SW 1271 (cell line): ENCODE measurements around the gene ARL3.

ENCODE experiments used
- DNase-seq, 2 experiments: peaks; one replicate each; lab custom pipeline; 2025; lab: John Stamatoyannopoulos, UW

The ARL3 gene

DNA sequence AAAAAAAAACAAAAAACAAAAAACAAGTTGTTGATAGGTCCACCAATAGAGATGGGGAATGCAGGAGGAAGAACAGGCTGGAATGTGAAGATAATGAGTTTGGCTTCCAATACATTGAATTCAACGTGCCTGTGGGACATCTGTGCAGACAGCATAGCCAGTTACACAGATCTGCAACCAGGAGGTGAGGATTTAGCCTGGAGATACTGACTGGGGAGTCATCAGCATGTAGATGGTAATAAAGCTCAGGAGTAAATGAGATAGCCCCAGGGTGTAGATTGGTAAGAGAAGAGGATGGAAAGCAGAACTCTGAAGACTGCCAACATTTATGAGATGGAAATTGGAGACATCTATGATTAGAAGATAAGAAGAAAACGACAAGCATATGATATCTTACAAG lies 74.7 kb downstream of the ARL3 start:
- DNase-seq, result no peak

DNA sequence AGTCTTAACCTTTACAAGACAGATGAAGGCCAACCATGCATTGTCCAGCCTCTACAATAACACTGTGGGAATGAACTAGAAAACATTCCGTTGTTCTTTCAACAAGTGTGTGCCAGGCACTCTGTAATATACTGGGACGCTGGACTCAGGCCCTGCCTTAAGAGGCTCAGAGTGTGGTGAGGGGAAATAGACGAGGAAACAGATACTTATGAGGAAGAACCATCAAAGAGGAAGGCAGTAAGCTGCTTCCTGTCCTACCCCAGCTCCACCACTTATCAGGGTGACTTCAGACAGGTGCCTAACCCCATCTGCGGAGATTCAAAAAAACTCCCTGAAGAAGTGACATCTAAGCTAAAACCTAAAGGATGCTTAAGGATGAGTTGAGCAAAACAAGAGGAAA lies 78.8 kb downstream of the ARL3 start:
- DNase-seq, result no peak

DNA sequence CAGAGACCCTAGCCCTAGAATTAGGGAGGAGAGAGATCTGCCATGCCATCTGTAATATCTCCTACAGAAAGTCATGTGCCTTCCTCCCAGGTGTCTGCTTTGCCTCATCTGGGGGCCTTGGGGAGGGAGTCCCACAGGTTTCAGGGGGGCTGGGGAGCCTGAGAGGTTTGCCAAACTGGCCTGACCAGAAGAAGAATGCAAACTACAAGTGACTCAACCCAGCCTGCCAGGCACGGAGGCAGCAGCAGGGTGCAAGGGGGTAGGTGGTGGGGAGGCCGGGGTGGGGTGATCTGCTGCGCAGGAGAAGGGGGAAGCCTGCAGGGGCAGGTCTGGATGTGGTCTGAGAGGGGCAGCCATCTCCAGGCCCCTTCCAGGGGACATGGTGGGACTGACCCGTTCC lies 79.5 kb downstream of the ARL3 start:
- DNase-seq, result no peak

- DNase-seq, result no peak
Observed at GRCh38 chr10:102633848-102634247, 80.3 kb downstream of the ARL3 start.

DNA sequence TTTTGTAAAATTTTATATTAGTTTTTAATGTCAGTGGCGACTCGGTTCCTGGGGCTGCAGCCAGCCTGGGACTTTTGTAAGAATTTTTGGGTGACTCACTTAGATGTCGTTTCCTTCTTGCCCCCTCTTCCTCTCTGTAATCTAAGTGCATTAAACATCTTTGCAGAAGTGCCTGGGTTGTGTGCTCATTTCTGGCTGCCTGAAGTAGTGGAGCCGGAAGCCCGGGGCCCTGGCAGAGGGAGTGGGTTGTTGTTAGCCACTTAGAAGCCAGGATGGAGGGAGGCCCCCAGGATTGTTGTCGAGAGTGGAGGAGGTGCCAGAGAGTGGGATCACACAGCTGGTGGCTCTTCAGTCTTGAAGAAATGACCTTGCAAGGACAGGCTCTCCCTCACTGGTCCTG lies 80.9 kb downstream of the ARL3 start:
- DNase-seq, result no peak

DNA sequence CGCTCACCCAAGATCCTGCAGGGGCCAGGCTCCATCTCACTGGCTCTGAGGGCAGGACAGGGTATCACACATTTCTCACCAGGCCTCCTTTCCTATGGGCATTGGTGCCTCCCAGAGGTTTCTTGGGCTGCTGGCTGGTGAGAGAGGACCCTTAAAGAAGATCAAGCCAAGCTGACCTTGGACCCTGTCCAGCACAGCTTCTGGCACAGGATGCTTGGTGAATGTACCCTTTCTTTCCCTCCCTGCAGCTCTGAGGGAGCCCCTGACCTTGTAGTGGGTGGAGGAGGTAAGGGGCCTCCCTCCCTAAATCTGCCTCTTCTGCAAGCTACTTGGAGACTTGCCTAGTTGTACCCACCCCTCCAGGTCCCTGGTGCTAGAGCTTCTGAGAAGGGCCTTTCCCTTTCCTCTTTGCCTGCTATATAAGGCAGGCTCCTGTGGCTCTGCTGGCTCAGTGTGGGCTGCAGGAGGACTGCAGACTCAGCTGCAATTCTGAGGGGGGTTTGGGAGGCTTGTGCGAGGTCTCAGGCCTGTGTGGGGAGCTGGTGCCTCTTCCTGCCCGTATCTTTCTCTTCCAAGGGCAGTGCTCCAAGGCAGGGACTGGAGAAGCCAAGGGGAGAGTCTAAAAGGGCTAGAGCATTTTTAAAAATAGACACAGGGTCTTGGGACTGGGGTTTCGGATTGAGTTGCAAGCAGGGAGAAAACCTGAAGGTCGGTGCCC lies 81.6 kb downstream of the ARL3 start:
- no peak for DNase-seq

DNA sequence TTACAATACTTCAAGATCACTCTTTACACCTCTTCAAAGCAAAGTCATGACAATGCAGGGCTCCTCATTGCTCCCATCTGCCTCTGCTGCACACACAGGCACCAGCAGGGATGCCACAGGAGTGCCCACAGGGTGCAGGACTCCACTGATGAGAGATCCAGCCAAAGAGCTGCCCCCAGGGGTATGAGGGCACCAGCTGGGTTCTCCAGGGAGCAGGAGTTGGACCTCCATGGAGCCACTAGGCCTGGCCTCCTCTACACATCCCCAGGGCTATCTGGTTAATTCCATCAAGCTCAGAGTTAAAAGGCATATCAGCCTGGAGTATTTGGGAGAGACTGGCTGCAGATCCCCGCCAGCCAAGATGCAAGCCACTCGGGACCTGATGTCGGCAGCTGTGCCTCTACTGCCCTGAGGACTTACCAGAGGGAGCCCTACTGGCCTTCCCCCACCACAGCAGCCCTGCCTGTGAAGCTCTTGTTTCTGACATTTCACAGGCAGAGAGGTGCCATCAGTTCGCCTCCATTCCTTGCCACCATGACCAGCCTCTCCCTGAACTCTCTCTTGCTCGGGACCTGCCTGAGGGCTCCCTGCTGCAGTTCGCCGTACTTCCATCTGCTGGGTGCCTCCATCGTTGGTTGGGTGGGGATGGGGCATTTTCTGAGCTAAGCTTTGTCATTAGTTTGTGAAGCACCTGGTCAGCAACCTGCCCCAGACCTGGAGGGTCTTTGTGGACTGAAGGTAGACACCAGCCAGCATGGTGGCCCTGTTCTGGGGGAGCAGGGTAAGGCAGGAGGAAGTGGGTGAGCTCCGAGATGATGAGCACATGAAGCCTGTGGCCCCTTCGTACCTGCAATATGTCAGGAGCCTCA lies 82.4 kb downstream of the ARL3 start:
- no peak for DNase-seq

- no peak for DNase-seq
Observed at GRCh38 chr10:102630663-102631062, 83.5 kb downstream of the ARL3 start.

DNA sequence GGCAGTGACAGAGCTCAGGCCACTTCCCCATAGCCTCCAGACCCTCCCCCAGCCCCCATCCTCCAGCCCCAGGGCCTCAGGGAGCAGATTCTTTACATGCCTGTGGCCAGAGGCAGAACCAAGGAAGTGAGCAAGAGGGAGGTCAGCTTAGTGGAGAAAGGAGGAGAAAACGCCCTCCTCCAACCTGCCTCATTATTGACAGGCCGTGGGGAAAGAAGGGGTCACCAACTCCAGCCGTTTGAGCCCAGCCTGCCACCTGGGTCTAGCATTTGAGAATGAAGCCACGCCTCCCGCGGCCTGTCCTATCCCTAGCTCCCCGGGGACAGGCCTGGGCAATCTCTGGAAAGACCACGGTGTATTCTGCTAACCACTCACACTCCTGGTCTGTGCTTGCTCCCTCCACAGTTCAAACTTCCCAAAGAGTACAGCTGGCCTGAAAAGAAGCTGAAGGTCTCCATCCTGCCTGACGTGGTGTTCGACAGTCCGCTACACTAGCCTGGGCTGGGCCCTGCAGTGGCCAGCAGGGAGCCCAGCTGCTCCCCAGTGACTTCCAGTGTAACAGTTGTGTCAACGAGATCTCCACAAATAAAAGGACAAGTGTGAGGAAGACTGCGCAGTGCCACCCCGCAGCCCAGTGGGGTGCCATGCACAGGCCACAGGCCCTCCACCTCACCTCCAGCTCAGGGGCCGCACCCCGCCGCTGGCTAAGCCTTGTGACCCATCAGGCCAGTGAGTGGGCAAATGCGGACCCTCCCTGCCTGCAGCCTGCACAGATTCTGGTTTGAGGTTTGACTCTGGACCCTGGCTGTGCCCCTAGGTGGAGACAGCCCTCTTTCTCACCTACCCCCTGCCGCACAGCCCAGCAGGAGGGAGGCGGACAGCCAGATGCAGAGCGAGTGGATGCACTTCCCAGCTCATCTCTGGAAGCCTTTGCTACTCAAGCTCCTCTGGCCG lies 84.3 kb downstream of the ARL3 start:
- DNase-seq, result peak; percentile 63 to 80

DNA sequence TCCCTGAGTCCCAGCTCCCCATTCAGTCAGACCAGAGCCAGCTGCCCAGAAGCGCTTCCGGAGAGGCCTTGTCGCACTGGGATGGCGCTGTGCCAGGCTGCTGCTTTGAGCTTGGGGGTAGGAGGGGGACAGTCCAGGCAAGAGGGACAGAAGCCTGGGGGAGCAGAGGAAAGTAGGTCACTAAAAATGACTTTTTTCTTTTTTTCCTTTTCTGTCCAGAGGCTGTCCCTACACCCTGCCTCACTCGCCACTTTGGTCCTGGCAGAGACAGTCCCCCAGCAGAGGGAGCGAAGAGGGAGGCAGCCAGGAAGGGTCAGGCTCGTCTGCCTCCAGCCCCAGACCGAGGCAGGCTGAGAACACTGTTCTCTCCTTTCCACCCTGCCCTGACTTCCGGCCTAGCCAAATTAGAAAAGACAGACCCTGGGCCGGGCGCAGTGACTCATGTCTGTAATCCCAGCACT lies 85.7 kb downstream of the ARL3 start:
- DNase-seq, result no peak

GRCh38 chr10:102627736-102628293 lies 86.4 kb downstream of the ARL3 start:
- no peak for DNase-seq

DNA sequence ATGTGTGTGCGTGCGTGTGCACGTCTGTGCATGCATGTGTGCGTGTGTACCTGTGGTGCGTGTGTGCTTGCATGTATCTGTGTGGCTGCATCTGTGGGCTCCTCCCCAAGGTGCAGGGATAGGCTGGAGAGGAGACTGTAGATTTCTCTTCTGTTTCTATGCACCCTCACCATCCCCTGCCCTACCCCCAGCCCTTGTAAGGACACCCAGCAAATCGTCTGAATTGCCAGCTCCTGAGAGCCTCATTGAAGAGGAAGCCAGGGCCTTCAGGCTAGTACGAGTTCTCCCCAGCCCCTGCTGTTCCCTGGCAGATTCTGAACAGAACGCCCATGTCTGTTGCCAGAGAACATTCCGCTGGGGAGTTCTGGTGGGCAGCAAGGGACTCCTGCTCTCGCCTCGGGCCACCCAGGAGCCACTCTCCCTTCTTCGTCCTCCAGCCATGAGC lies 86.9 kb downstream of the ARL3 start:
- no peak for DNase-seq

- no peak for DNase-seq
Observed at GRCh38 chr10:102626026-102626685, 88.0 kb downstream of the ARL3 start.

GRCh38 chr10:102624751-102625645 lies 89.2 kb downstream of the ARL3 start:
- no peak for DNase-seq

GRCh38 chr10:102624094-102624493 lies 90.1 kb downstream of the ARL3 start:
- no peak for DNase-seq
